GM10266 (cell line): ENCODE results near the gene TSPAN9.

ENCODE experiments used
- DNase-seq: peaks from one replicate; pipeline ENCODE4 v3.0.0; 2012; ENCODE audit errors: extremely low spot score
- TF ChIP-seq, protein P1 (sequence below): IDR thresholded peaks from 2 replicates; pipeline ENCODE4 v1.5.1; 2012; ENCODE audit warnings: mild to moderate bottlenecking, low read depth; ENCODE audit not compliant: control insufficient read depth, insufficient read depth; ENCODE audit errors: missing control alignments

Gene TSPAN9

GRCh38 chr12:3223601-3224529 is 146.7 kb downstream of the TSPAN9 start:
- no peak for DNase-seq
- TF ChIP-seq, protein P1, sequence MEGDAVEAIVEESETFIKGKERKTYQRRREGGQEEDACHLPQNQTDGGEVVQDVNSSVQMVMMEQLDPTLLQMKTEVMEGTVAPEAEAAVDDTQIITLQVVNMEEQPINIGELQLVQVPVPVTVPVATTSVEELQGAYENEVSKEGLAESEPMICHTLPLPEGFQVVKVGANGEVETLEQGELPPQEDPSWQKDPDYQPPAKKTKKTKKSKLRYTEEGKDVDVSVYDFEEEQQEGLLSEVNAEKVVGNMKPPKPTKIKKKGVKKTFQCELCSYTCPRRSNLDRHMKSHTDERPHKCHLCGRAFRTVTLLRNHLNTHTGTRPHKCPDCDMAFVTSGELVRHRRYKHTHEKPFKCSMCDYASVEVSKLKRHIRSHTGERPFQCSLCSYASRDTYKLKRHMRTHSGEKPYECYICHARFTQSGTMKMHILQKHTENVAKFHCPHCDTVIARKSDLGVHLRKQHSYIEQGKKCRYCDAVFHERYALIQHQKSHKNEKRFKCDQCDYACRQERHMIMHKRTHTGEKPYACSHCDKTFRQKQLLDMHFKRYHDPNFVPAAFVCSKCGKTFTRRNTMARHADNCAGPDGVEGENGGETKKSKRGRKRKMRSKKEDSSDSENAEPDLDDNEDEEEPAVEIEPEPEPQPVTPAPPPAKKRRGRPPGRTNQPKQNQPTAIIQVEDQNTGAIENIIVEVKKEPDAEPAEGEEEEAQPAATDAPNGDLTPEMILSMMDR, result no peak

DNA sequence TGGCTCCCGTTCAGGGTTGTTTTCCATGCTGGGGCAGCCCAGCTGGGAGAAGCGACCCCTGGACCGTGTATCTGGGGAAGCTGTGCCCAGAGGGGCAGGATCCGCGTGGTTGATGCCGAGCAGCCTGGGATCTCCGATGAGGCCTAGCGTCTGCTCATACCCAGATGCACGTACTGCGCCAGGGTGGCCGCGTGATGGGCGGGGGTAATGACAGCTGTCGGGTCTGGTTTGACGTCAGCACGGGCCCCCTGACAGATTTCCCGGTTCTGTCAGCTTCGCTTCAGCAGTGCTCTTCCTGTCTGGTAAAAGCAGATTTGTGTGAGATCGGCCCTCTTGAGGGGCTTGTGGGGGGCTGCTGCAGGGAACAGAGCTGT is 147.3 kb downstream of the TSPAN9 start:
- TF ChIP-seq, protein P1, result no peak
- no peak for DNase-seq

- DNase-seq, result no peak
- TF ChIP-seq, protein P1, result no peak
Observed at GRCh38 chr12:3225154-3225795, 148.1 kb downstream of the TSPAN9 start.

DNA sequence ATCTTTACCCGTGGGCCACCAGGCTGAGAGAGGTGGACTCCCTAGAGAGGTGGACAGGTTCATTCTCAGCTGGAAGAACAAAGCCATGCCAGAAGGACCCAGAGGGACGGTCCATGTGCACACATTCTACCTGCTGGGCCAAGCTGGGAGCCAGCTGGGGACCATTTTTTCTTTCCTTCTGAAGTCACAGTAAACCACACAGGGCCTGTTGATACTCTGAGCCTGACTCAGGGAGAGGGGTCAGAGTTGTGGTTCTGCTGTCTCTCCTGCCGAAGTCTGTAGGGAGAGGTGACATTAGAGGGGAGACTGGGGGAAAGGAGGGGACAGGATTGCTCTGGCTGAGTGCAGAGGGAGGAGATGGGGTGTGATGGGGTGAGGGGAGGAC is 148.6 kb downstream of the TSPAN9 start:
- TF ChIP-seq, protein P1, result no peak

DNA sequence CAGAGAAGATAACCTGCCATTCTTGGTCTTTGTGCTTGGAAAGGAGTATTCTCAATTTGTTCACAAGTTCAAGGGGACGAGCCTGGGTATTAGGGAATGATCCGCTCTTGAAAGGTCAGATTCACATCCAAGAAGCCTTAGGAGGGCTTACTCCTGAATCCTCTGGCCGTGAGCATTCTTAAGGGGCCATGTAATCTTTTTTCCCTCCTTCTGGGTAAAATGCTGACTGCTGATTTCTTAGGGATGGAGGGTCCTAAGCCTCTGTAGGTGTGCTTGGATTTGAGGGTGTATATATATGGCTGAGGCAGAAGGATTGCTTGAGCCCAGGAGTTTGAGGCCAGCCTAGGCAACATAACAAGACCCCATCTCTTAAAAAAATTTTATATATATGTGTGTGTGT is 149.1 kb downstream of the TSPAN9 start:
- TF ChIP-seq, protein P1, result no peak
- no peak for DNase-seq

More for the DNA sequence above, 148.6 kb downstream of the TSPAN9 start:
- no peak for DNase-seq

DNA sequence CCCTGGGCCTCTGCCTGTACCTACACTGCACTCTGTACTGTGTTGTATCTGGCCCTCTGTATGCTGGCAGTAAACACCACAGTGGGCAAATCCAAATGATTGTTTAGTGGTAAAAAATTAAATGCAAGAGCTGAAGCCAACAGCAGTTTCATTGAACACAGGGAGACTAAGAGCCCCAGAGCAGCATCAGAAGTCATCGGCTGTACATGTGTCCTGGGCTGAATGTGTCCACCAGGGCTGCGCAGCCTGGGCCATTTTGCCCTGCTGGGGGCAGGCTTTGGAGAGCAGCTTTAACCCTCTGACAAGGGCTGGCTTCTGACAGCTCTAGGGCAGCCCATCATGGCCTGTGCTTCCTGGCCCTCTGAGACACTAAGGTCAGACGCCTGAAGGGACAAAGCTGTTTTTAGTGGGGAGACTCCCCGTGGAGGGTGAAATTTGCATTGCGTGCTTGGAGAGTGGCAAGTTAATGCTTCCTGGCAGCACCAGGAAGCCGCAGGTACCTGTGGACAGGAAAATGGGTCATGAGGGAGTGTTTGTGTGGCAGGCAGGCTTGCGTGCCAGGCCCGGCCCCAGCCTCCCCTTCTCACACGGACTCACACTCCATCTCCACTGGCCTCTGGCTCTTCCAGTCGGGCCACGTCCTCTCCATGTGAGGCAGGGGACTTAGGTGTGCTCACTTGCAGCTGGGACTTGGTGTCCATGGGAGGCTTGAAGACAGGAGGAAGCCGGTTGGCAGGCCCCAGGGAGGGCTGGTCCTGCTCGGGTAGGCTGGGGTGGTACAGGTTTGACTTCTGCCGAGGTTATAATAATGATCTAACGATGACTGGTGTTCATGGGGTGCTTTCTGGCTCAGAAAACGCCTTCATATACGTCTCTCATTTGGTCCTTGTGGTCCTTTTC is 150.1 kb downstream of the TSPAN9 start:
- TF ChIP-seq, protein P1, result no peak
- no peak for DNase-seq

DNA sequence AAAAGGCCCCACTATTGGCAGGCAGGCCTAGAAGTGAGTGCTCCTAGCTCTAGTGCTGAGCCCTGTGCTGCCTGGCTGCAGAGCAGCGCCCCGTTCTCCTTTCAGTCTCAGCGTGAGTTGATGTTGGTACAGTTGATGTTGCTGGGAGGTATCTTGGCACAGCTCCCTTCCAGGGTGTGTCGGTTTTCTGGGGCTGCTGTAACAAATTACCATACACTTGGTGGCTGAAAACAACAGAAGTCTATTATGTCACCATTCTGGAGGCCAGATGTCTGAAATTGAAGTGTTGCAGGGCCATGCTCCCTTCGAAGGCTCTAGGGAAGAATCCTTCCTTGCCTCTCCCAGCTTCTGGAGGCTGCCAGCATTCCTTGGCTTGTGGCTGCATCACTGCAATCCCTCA is 151.4 kb downstream of the TSPAN9 start:
- TF ChIP-seq, protein P1, result no peak
- no peak for DNase-seq
